Heart left ventricle (tissue), 16 donors: ENCODE results near the gene GH1. TPM values are rescaled to one million over a fixed set of nuclear protein-coding genes. Genes with fewer than 3 reads are reported as not detected.
A peak's percentile ranks its signal among the peaks of the same experiment; 100 is the strongest.

Source experiments
- ATAC-seq, 4 donors: fragments of 200-7000 bp; cut with Tn5 transposase; one replicate each; pipeline ENCODE4 v1.9.1; 2020 to 2022; ENCODE audit warnings: moderate library complexity in 4 of 4, mild to moderate bottlenecking in 3 of 4, moderate number of reproducible peaks in 1 of 4
- DNase-seq, 5 donors: peaks; one replicate each; pipeline ENCODE4 v3.0.0-alpha.2; 2020
- H3K27ac ChIP-seq, 12 donors: fragments of 200-600 bp; sonication (generic) in 4 of 12; one replicate each; pipeline versions ENCODE4 v1.5.0 to v1.8.0; 2016 to 2022; ENCODE audit warnings: mild to moderate bottlenecking in 2 of 12
- H3K27me3 ChIP-seq, 9 donors: fragments of 200-600 bp; sonication (generic) in 2 of 9; one replicate each; pipeline versions ENCODE4 v1.5.1 to v1.8.0; 2016 to 2022; ENCODE audit warnings: mild to moderate bottlenecking in 3 of 9
- H3K36me3 ChIP-seq, 9 donors: fragments of 200-600 bp; sonication (generic) in 2 of 9; one replicate each; pipeline versions ENCODE4 v1.5.0 to v1.8.0; 2018 to 2022; ENCODE audit warnings: mild to moderate bottlenecking in 2 of 9
- H3K4me1 ChIP-seq, 12 donors: fragments of 200-600 bp; sonication (generic) in 4 of 12; one replicate each; pipeline versions ENCODE4 v1.5.0 to v1.8.0; 2016 to 2022; ENCODE audit warnings: mild to moderate bottlenecking in 3 of 12
- H3K4me3 ChIP-seq, 12 donors: fragments of 200-600 bp; sonication (generic) in 4 of 12; one replicate each; pipeline versions ENCODE4 v1.5.0 to v1.8.0; 2017 to 2022; ENCODE audit warnings: mild to moderate bottlenecking in 9 of 12, moderate library complexity in 4 of 12
- H3K9me3 ChIP-seq, 12 donors: fragments of 200-600 bp; sonication (generic) in 4 of 12; one replicate each; pipeline versions ENCODE4 v1.5.0 to v1.8.0; 2016 to 2022; ENCODE audit warnings: mild to moderate bottlenecking in 1 of 12
- POLR2A ChIP-seq, 2 donors: fragments of 450-650 bp; IDR thresholded peaks; one replicate each; pipeline ENCODE4 v1.6.1; 2017; ENCODE audit warnings: antibody characterized with exemption in 2 of 2, mild to moderate bottlenecking in 2 of 2, moderate library complexity in 2 of 2
- WGBS, 4 donors: extraction: QIAGEN DNeasy Blood & Tissue Kit in 2 of 4; methylation state at CpG; one replicate each; pipeline versions ENCODE4 v1.1.5 to v1.1.7; 2013 to 2018; 5-methylcytosine and 5-hydroxymethylcytosine counted together
- intact Hi-C, 10 donors: fragments of 100-400 bp; cut with DNase I; formaldehyde crosslinking; loops; one replicate each; pipeline versions ENCODE4 v1.11.1 to v1.14.2; 2022
- polyA plus RNA-seq, 2 donors: library from polyadenylated mRNA; stranded (reverse); fragments of 200-250 nt; gene quantifications; one replicate each; pipeline ENCODE4 v1.2.3, GENCODE V29; 2013
- total RNA-seq, 9 donors: library from RNA; depleted of rRNA in 2 of 9; stranded (reverse); fragments of >200 nt in 2 of 9; fragmentation: NEBNext Ultra II Directional in 3 of 9; extraction: Animal tissue kit (Norgen Biotek cat#: 25700) in 3 of 9; gene quantifications; one replicate each; pipeline versions ENCODE4 v1.1.0 to v1.2.4, GENCODE V29; 2016 to 2023
- TF ChIP-seq, protein P1 (sequence below), 12 donors: fragments of 200-600 bp; sonication (generic) in 4 of 12; IDR thresholded peaks; one replicate each; pipeline versions ENCODE4 v1.5.0 to v1.8.0; 2018 to 2022; ENCODE audit warnings: antibody characterized with exemption in 12 of 12, mild to moderate bottlenecking in 5 of 12
- donor health status: ischemic (EF 13 %, LVEDD 7.1; RV severe dilation, severe dysfunction).
- donor health status: healthy with polysubstance abuse.
- donor health status: DM: no; HTN: yes; CAD: no.
- donor health status: DM: no; HTN: no; CAD: no.
- donor health status: ischemic (EF 25% LVEDD 6.9; RV normal size, moderate dysfunction).
- donor health status: ischemic (EF 25% LVEDD 5.7; RV mildly dilated, moderate dysfunction).
- donor health status: healthy.
- donor health status: DM: yes; HTN: yes; CAD: no.
- donor health status: ischemic (EF 35%, LVEDD 5.7; RV mildly dilated, moderate dysfunction).
- donor health status: nonischemic (EF 11% LVEDD 7.7; RV severe dilation, severe dysfunction).
- donor health status: DM: yes; HTN: yes; CAD: no.
- donor health status: PGD.
- donor health status: ischemic (EF 29% LVEDD 5.4; RV normal size, mild dysfunction).
- donor health status: nonischemic (EF 23%, LVEDD 6.1; RV moderate dilation, normal function).

GH1 gene
- total and polyA plus RNA-seq, 11 donors = not detected

DNA sequence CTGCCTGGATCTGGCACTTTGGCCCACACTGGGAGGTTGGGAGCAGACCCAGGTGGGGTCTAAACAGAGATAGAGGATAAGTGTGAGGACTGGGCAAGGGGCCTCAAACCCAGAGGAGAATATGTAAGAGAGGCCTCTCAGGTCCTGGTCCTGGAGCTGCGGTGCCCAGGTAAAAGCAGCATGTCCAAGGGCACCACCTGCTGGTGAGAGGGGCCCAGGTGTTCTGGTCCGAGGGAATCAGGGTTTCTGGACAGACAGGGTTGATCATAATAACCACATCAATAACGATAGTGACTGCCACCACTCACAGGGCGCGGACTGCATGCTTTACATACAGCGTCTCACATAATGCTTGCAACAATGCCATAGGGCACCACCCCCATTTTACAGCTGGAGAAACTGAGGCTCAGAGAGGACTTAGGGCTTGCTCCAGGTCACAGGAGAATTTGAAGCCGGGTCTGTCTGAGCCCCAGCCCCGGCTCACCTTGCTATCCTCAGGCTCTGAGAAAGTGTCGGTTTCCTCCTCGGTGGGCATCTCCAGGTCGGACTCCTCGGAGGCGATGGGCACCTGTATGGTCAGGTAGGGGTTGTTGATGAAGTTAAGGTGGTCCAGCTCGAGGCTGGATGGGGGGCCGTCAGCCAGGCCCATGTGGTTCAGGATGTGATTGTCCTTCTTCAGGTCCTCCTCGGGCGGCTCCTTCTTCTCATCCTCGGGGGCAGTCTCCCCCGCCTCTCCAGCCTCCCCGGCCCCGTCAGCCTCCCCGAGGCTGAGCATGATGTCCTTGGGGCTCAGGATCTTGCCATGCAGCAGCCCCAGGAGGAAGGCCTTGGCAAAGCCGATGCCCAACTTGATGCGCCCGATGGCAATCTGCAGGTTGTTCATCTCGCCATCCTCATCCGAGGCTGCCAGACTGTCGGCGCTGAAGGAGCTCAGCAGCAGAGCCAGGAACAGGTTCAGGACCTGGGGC is 32.6 kb upstream of the GH1 start:
- WGBS, 4 donors = 89 to 95% (median 91%) methylated on average over 21 to 29 of the region's 29 CpGs
- Histone ChIP-seq H3K27ac (no peak overlapping the region), H3K27me3 (no peaks in the 10 kb centered on the region), H3K4me3 (no peak overlapping the region), H3K36me3 (no peaks in the 10 kb centered on the region), H3K9me3 (no peaks in the 10 kb centered on the region), H3K4me1 (peaks cover 0 to 22% (median 12%) of the 10 kb centered on the region in 12 donors)
- no peak for DNase-seq
- intact Hi-C loops = loop anchor here in 2 of 10 donors (5.0 kb wide), 2 partner anchors 36 to 39 kb away; partner anchors contain the start of gene CSHL1 (in 1 of the 2)
- TF ChIP-seq POLR2A (IDR thresholded peaks at IDR 0.05) = no peak
- TF ChIP-seq, protein P1, sequence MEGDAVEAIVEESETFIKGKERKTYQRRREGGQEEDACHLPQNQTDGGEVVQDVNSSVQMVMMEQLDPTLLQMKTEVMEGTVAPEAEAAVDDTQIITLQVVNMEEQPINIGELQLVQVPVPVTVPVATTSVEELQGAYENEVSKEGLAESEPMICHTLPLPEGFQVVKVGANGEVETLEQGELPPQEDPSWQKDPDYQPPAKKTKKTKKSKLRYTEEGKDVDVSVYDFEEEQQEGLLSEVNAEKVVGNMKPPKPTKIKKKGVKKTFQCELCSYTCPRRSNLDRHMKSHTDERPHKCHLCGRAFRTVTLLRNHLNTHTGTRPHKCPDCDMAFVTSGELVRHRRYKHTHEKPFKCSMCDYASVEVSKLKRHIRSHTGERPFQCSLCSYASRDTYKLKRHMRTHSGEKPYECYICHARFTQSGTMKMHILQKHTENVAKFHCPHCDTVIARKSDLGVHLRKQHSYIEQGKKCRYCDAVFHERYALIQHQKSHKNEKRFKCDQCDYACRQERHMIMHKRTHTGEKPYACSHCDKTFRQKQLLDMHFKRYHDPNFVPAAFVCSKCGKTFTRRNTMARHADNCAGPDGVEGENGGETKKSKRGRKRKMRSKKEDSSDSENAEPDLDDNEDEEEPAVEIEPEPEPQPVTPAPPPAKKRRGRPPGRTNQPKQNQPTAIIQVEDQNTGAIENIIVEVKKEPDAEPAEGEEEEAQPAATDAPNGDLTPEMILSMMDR (IDR thresholded peaks at IDR 0.05) = peak in 4 of 12 donors; percentile 10 to 24 (median 24)
- no peak for ATAC-seq

DNA sequence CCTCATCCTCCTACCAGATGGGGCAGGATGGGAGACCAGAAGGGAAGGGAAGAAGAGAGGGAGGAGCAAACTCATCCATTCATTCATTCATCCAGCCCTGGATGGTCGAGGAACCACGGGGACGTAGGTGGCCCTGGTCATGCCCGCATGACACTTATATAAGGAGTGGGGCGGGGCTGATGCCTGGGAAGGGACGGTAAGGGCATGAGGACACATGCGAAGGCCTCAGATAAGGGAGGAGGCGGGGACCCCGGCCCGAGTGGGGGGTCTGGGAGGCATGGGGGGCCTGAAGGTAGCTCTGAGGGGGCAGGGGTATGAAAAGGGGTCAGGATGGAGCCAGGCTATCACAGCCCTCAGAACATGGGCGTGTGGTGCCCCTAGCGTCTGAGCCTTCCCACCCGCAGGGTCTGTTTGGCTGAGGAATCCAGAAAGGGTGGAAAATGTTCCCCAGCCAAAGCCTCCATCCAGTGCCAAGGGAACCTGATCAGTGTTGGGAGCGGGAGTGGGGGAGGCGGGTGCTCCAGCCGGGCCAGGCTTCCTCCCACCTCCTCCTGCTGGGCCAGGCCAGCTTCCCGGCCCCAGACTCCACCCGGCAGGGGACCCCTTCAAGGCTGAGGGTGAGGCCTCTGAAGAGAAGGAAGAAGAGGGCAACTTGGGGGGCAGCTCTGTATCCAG is 31.1 kb upstream of the GH1 start:
- no peak for DNase-seq
- no peak for TF ChIP-seq POLR2A (IDR thresholded peaks at IDR 0.05)
- TF ChIP-seq, protein P1 (IDR thresholded peaks at IDR 0.05) = no peak
- 69 to 81% (median 78%) methylated on average over 16 to 18 of the region's 18 CpGs for WGBS, 4 donors
- intact Hi-C loops = loop anchor here in 4 of 10 donors (5.0 kb wide), 2 partner anchors 37 to 38 kb away; partner anchors contain the start of gene CSHL1 (in 1 of the 4)
- H3K27me3 ChIP-seq = no peaks in the 10 kb centered on the region
- H3K4me1 ChIP-seq = peaks cover 0 to 26% (median 12%) of the 10 kb centered on the region in 12 donors
- no peaks in the 10 kb centered on the region for H3K36me3 ChIP-seq
- H3K9me3 ChIP-seq = no peaks in the 10 kb centered on the region
- no peak overlapping the region for H3K4me3 ChIP-seq
- no peak for ATAC-seq
- no peak overlapping the region for H3K27ac ChIP-seq

DNA sequence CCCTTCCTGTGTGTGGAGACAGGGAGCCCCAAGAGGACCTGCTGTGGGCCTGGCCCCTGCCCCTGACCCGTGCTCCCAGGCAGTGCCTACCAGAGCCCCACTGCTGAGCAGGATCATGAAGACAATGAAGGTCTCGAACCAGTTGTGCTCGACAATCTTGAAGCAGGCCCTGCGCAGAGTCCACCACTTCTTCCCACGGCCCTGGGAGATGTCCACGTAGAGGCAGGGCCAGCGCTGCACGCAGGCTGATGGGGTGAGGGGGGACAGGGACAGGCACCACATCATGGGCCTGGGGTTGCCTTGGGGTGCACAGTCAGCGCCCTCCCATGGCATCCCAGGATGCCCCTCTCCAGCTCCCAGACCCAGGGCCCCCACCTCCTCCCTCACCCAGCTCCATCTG is 29.9 kb upstream of the GH1 start:
- ATAC-seq (no peak), DNase-seq (no peak)
- intact Hi-C loops = loop anchor here in 2 of 10 donors (5.0 kb wide), 1 partner anchor 39 kb away; no protein-coding TSS in a partner anchor
- TF ChIP-seq, protein P1 (IDR thresholded peaks at IDR 0.05) = no peak
- no peak for TF ChIP-seq POLR2A (IDR thresholded peaks at IDR 0.05)
- Histone ChIP-seq H3K36me3 (no peaks in the 10 kb centered on the region), H3K4me3 (no peak overlapping the region), H3K4me1 (peaks cover 0 to 15% (median 0%) of the 10 kb centered on the region in 12 donors), H3K9me3 (no peaks in the 10 kb centered on the region), H3K27ac (no peak overlapping the region), H3K27me3 (no peaks in the 10 kb centered on the region)
- WGBS, 4 donors = 94 to 96% (median 95%) methylated on average over 9 of the region's 9 CpGs; no CpG with 5 or more reads in 1 of the 4 donors
